ENCODE measurements around the gene CNTN4.
"Not testable (repeated sequence)": the region's sequence is repeated elsewhere in the genome, so short reads cannot be mapped to it uniquely, and the experiment has no call there.

CNTN4 gene

GRCh38 chr3:2098398-2099027 is at the start of gene CNTN4:
CNTN4 (plus strand) TSS chr3:2098866.
- peak; percentile 28 for DNase-seq

- no peak for DNase-seq
Observed at GRCh38 chr3:2061360-2061759, 37.3 kb upstream of the CNTN4 start.

- DNase-seq = no peak
Observed at GRCh38 chr3:2071531-2071930, 27.1 kb upstream of the CNTN4 start.

GRCh38 chr3:2078821-2079220 is 19.8 kb upstream of the CNTN4 start:
- no peak for DNase-seq

- DNase-seq = no peak
Observed at GRCh38 chr3:2082871-2083480, 15.7 kb upstream of the CNTN4 start.

GRCh38 chr3:2083558-2083957 is 15.1 kb upstream of the CNTN4 start:
- DNase-seq = not testable (repeated sequence)

- no peak for DNase-seq
Observed at GRCh38 chr3:2090095-2090911, 8.4 kb upstream of the CNTN4 start.

GRCh38 chr3:2092758-2093157 is 5.9 kb upstream of the CNTN4 start:
- DNase-seq = no peak

GRCh38 chr3:2094941-2095340 is 3.7 kb upstream of the CNTN4 start:
- no peak for DNase-seq

- no peak for DNase-seq
Observed at GRCh38 chr3:2096216-2096615, 2.5 kb upstream of the CNTN4 start.

- no peak for DNase-seq
Observed at GRCh38 chr3:2097641-2098191, 950 bp upstream of the CNTN4 start.

GRCh38 chr3:2099028-2099671 is 484 bp downstream of the CNTN4 start:
- DNase-seq = no peak

GRCh38 chr3:2099779-2100191 is 1.1 kb downstream of the CNTN4 start:
- no peak for DNase-seq

- DNase-seq = no peak
Observed at GRCh38 chr3:2106438-2106837, 7.8 kb downstream of the CNTN4 start.

GRCh38 chr3:2110597-2111117 is 12.0 kb downstream of the CNTN4 start:
- no peak for DNase-seq

GRCh38 chr3:2114617-2115275 is 16.1 kb downstream of the CNTN4 start:
- DNase-seq = no peak

- DNase-seq = no peak
Observed at GRCh38 chr3:2130726-2131125, 32.1 kb downstream of the CNTN4 start.

- no peak for DNase-seq
Observed at GRCh38 chr3:2133146-2133545, 34.5 kb downstream of the CNTN4 start.

- DNase-seq = no peak
Observed at GRCh38 chr3:2137651-2138050, 39.0 kb downstream of the CNTN4 start.

- no peak for DNase-seq
Observed at GRCh38 chr3:2141482-2141881, 42.8 kb downstream of the CNTN4 start.

- DNase-seq = no peak
Observed at GRCh38 chr3:2148561-2149340, 50.1 kb downstream of the CNTN4 start.

- DNase-seq = no peak
Observed at GRCh38 chr3:2153053-2153452, 54.4 kb downstream of the CNTN4 start.

Measured in fibroblast of upper back skin (primary cell).